DMS114 treated with DMSO at 0.1 percent for 48 hours (cell line): ENCODE measurements around the gene AQP2.

Experiments
- DNase-seq: peaks from one replicate; lab custom pipeline; 2025; ENCODE audit not compliant: unreplicated experiment; lab: John Stamatoyannopoulos, UW

AQP2 gene

GRCh38 chr12:49967777-49968250 is 17.3 kb downstream of the AQP2 start:
- no peak for DNase-seq

- no peak for DNase-seq
These were observed 17.9 kb downstream of the AQP2 start for GRCh38 chr12:49968471-49968870.

- DNase-seq, result no peak
These were observed 18.5 kb downstream of the AQP2 start for GRCh38 chr12:49969027-49969426.

- no peak for DNase-seq
These were observed 19.3 kb downstream of the AQP2 start for GRCh38 chr12:49969651-49970429.

GRCh38 chr12:49970658-49971057 is 20.1 kb downstream of the AQP2 start:
- DNase-seq, result no peak

GRCh38 chr12:49971141-49971540 is 20.6 kb downstream of the AQP2 start:
- DNase-seq, result no peak

GRCh38 chr12:49972129-49972528 is 21.6 kb downstream of the AQP2 start:
- DNase-seq, result no peak

- DNase-seq, result no peak
These were observed 22.3 kb downstream of the AQP2 start, which contains the start of gene AQP6 for GRCh38 chr12:49972641-49973360. AQP6 (plus strand) TSS chr12:49972947; CDS start chr12:49973174, 227 bp downstream.

GRCh38 chr12:49973361-49973830 is 22.9 kb downstream of the AQP2 start:
- no peak for DNase-seq

GRCh38 chr12:49974231-49974675 is 23.7 kb downstream of the AQP2 start:
- DNase-seq, result no peak

GRCh38 chr12:49974677-49975317 is 24.3 kb downstream of the AQP2 start:
- DNase-seq, result no peak

GRCh38 chr12:49975318-49975761 is 24.8 kb downstream of the AQP2 start:
- no peak for DNase-seq

GRCh38 chr12:49976557-49976956 is 26.0 kb downstream of the AQP2 start:
- DNase-seq, result no peak

- no peak for DNase-seq
These were observed 27.6 kb downstream of the AQP2 start for GRCh38 chr12:49978125-49978524.

GRCh38 chr12:49979016-49979586 is 28.6 kb downstream of the AQP2 start:
- DNase-seq, result no peak

- DNase-seq, result no peak
These were observed 29.3 kb downstream of the AQP2 start for GRCh38 chr12:49979791-49980190.

GRCh38 chr12:49980501-49981349 is 30.2 kb downstream of the AQP2 start:
- DNase-seq, result no peak

GRCh38 chr12:49982246-49983087 is 31.9 kb downstream of the AQP2 start:
- no peak for DNase-seq

- DNase-seq, result no peak
These were observed 33.4 kb downstream of the AQP2 start for GRCh38 chr12:49983892-49984291.
